H1 (cell line): ENCODE results near the gene ARHGEF3. TPM values are rescaled to one million over a fixed set of nuclear protein-coding genes. Genes with fewer than 3 reads are reported as not detected.
"Not testable (repeated sequence)": the region's sequence is repeated elsewhere in the genome, so short reads cannot be mapped to it uniquely, and the experiment has no call there.

Experiments
- CTCF ChIA-PET: fragments of 300-600 bp; sonication (Branson Sonifier 250); formaldehyde crosslinking; loops from one replicate; lab custom pipeline; 2021; ENCODE audit not compliant: partially characterized antibody; lab: Charles Lee
- POLR2A ChIA-PET: fragments of 300-600 bp; sonication (Branson Sonifier 250); formaldehyde crosslinking; loops from one replicate; lab custom pipeline; 2021; ENCODE audit warnings: inconsistent platforms; ENCODE audit not compliant: partially characterized antibody; lab: Charles Lee
- DNase-seq, 2 experiments: peaks; one replicate each; pipeline versions ENCODE4 v3.0.0 to v3.0.0-alpha.2; 2010 to 2022; ENCODE audit warnings: low spot score in 2 of 2, low read depth in 1 of 2, mixed read lengths in 1 of 2
- FAIRE-seq: peaks from 2 replicates; lab custom pipeline; 2011; peaks lifted over from hg19 to GRCh38; lab: Jason Lieb, UNC
- H2AFZ ChIP-seq: 2 replicates; pipeline ENCODE4 v1.8.1; 2012; ENCODE audit warnings: low read length, inconsistent platforms
- H2AK5ac ChIP-seq: 2 replicates; pipeline ENCODE4 v1.6.1; 2013; ENCODE audit warnings: low read depth, low read length
- H2BK120ac ChIP-seq: replicated peaks from 2 replicates; pipeline ENCODE3; 2013; ENCODE audit warnings: low read depth, low read length, inconsistent platforms
- H2BK12ac ChIP-seq: 2 replicates; pipeline ENCODE4 v1.6.1; 2013; ENCODE audit warnings: low read depth, low read length
- H2BK15ac ChIP-seq: 2 replicates; pipeline ENCODE4 v1.6.1; 2013; ENCODE audit warnings: low read length
- H2BK20ac ChIP-seq: 2 replicates; pipeline ENCODE4 v1.6.1; 2013; ENCODE audit warnings: low read length
- H2BK5ac ChIP-seq: 2 replicates; pipeline ENCODE4 v1.6.1; 2013; ENCODE audit warnings: low read depth, low read length
- H3K14ac ChIP-seq: 2 replicates; pipeline ENCODE4 v1.6.1; 2013; ENCODE audit warnings: inconsistent platforms; ENCODE audit not compliant: insufficient read length
- H3K18ac ChIP-seq: 2 replicates; pipeline ENCODE4 v1.6.1; 2013; ENCODE audit warnings: low read length; ENCODE audit errors: extremely low read depth
- H3K23ac ChIP-seq: 2 replicates; pipeline ENCODE4 v1.6.1; 2013; ENCODE audit warnings: inconsistent platforms; ENCODE audit not compliant: insufficient read length
- H3K23me2 ChIP-seq: 2 replicates; pipeline ENCODE4 v1.6.1; 2013; ENCODE audit warnings: low read depth, low read length
- H3K27ac ChIP-seq: 2 replicates; pipeline ENCODE4 v1.6.1; 2011; ENCODE audit warnings: low read depth, low read length, inconsistent platforms
- H3K27me3 ChIP-seq, 4 experiments: replicated peaks in 1 of 4; 1 replicate in 1 of 4; 2 replicates in 3 of 4; pipeline versions ENCODE4 v1.6.1 to v1.8.1; 2011 to 2013; ENCODE audit warnings: low read length in 3 of 4, mild to moderate bottlenecking in 3 of 4, inconsistent platforms in 2 of 4, mixed read lengths in 2 of 4, moderate library complexity in 1 of 4; ENCODE audit not compliant: control insufficient read depth in 3 of 4, insufficient read depth in 3 of 4; ENCODE audit errors: extremely low read depth in 1 of 4
- H3K36me3 ChIP-seq, 4 experiments: 2 replicates each; pipeline versions ENCODE4 v1.6.1 to v1.8.1; 2011 to 2013; ENCODE audit warnings: mild to moderate bottlenecking in 4 of 4, low read length in 3 of 4, moderate library complexity in 2 of 4, control low read depth in 1 of 4, inconsistent platforms in 1 of 4; ENCODE audit not compliant: insufficient read depth in 4 of 4, control insufficient read depth in 2 of 4
- H3K4ac ChIP-seq: replicated peaks from 2 replicates; pipeline ENCODE3; 2013; ENCODE audit warnings: low read length, low read depth, mixed read lengths, inconsistent platforms; ENCODE audit not compliant: insufficient read length
- H3K4me1 ChIP-seq, 4 experiments: replicated peaks in 1 of 4; 1 replicate in 1 of 4; 2 replicates in 3 of 4; pipeline versions ENCODE4 v1.6.1 to v1.8.1; 2011 to 2013; ENCODE audit warnings: low read length in 3 of 4, inconsistent platforms in 2 of 4, mixed read lengths in 1 of 4; ENCODE audit not compliant: insufficient read depth in 4 of 4, control insufficient read depth in 3 of 4
- H3K4me2 ChIP-seq, 2 experiments: 2 replicates each; pipeline versions ENCODE4 v1.6.1 to v1.8.1; 2011 to 2013; ENCODE audit warnings: low read depth in 2 of 2, low read length in 2 of 2, control low read depth in 1 of 2, inconsistent platforms in 1 of 2, mild to moderate bottlenecking in 1 of 2; ENCODE audit not compliant: insufficient read depth in 1 of 2
- H3K4me3 ChIP-seq, 4 experiments: fragments of 200-600, 300-600 bp in 1 of 4; sonication (generic), shearing (Covaris generic), sonication (Bioruptor Twin) in 1 of 4; 2 replicates each; pipeline versions ENCODE4 v1.5.1 to v1.8.1; 2011 to 2016; ENCODE audit warnings: low read length in 4 of 4, low read depth in 3 of 4, control low read depth in 2 of 4, inconsistent platforms in 2 of 4, mild to moderate bottlenecking in 2 of 4, mixed read lengths in 1 of 4, moderate library complexity in 1 of 4; ENCODE audit not compliant: insufficient read depth in 2 of 4; ENCODE audit errors: extremely low read depth in 1 of 4
- H3K56ac ChIP-seq: replicated peaks from 2 replicates; pipeline ENCODE3; 2013; ENCODE audit warnings: low read depth, mild to moderate bottlenecking, mixed read lengths, low read length, inconsistent platforms; ENCODE audit not compliant: insufficient read length
- H3K79me1 ChIP-seq: 2 replicates; pipeline ENCODE4 v1.6.1; 2013; ENCODE audit warnings: low read depth, low read length, control low read depth
- H3K79me2 ChIP-seq, 2 experiments: 2 replicates each; pipeline versions ENCODE4 v1.6.1 to v1.8.1; 2012 to 2013; ENCODE audit warnings: low read length in 2 of 2, mild to moderate bottlenecking in 2 of 2, inconsistent platforms in 1 of 2; ENCODE audit not compliant: insufficient read depth in 2 of 2, control insufficient read depth in 1 of 2
- H3K9ac ChIP-seq, 4 experiments: replicated peaks in 1 of 4; 1 replicate in 1 of 4; 2 replicates in 3 of 4; pipeline versions ENCODE4 v1.6.1 to v1.8.1; 2011 to 2013; ENCODE audit warnings: low read depth in 3 of 4, low read length in 3 of 4, control low read depth in 2 of 4, mild to moderate bottlenecking in 2 of 4, moderate library complexity in 2 of 4, inconsistent platforms in 1 of 4; ENCODE audit errors: extremely low read depth in 1 of 4
- H3K9me3 ChIP-seq, 2 experiments: 2 replicates each; pipeline versions ENCODE4 v1.6.1 to v1.8.1; 2012 to 2013; ENCODE audit warnings: mild to moderate bottlenecking in 2 of 2, moderate library complexity in 2 of 2, control low read depth in 1 of 2, inconsistent platforms in 1 of 2, low read depth in 1 of 2, low read length in 1 of 2, mixed read lengths in 1 of 2; ENCODE audit not compliant: insufficient read depth in 2 of 2
- H4K20me1 ChIP-seq, 2 experiments: replicated peaks in 1 of 2; 2 replicates each; pipeline versions ENCODE3 to v1.8.1; 2011 to 2013; ENCODE audit warnings: inconsistent platforms in 2 of 2, low read length in 2 of 2, mild to moderate bottlenecking in 1 of 2; ENCODE audit not compliant: insufficient read depth in 2 of 2, control insufficient read depth in 1 of 2
- H4K5ac ChIP-seq: 2 replicates; pipeline ENCODE4 v1.6.1; 2013; ENCODE audit warnings: low read length, low read depth, mixed read lengths, inconsistent platforms; ENCODE audit not compliant: insufficient read length
- H4K8ac ChIP-seq: 2 replicates; pipeline ENCODE4 v1.8.0; 2013; ENCODE audit warnings: mild to moderate bottlenecking, moderate library complexity, low read length, inconsistent platforms; ENCODE audit not compliant: insufficient read depth; ENCODE audit errors: extremely low read depth
- H4K91ac ChIP-seq: replicated peaks from 2 replicates; pipeline ENCODE3; 2013; ENCODE audit warnings: low read length, mixed read lengths, inconsistent platforms; ENCODE audit not compliant: insufficient read length
- WGBS, 2 experiments: shearing (Covaris generic) in 1 of 2; methylation state at CpG; one replicate each; pipeline versions ENCODE4 v1.1.6 to v1.1.7; 2013 to 2015; ENCODE audit warnings: low lambda C conversion rate in 2 of 2, mixed read lengths in 2 of 2, inconsistent platforms in 1 of 2, low coverage in 1 of 2, missing lambda C conversion rate in 1 of 2; ENCODE audit not compliant: insufficient replicate concordance in 2 of 2, insufficient coverage in 1 of 2, insufficient read length in 1 of 2; ENCODE audit errors: extremely low coverage in 1 of 2, missing lambda C conversion rate in 1 of 2; 5-methylcytosine and 5-hydroxymethylcytosine counted together
- polyA plus RNA-seq, 7 experiments: library from polyadenylated mRNA; depleted of rRNA in 3 of 7; stranded (reverse) in 5 of 7; unstranded in 2 of 7; fragments of >200 nt in 5 of 7; fragments of 200-250 nt in 2 of 7; gene quantifications; 1 replicate in 5 of 7; 2 replicates in 1 of 7; 4 replicates in 1 of 7; pipeline versions ENCODE4 v1.2.1 to v1.2.3, GENCODE V29; 2011 to 2013; ENCODE audit warnings: missing spikeins in 2 of 7, mixed read lengths in 2 of 7
- total RNA-seq: library from RNA; stranded (reverse); fragmentation: NEBNext Ultra II Directional; extraction: Animal tissue kit (Norgen Biotek cat#: 25700); gene quantifications from 2 replicates; pipeline ENCODE4 v1.2.1, GENCODE V29; 2021

Gene ARHGEF3
- total and polyA plus RNA-seq, 2 of the 8 experiments (the other 6 are each of a cell fraction or from before 2014, with no cell fraction given) = 2.8 to 6.0 TPM

GRCh38 chr3:56718809-56719208, 82.9 kb downstream of the ARHGEF3 start:
- 93% methylated on average over 19 of the region's 21 CpGs; no CpG with 5 or more reads in 1 of the 2 experiments for WGBS, 2 experiments
- H3K56ac ChIP-seq, H3K79me1 ChIP-seq, H4K20me1 ChIP-seq, H3K4me2 ChIP-seq, H3K4me3 ChIP-seq, H2AFZ ChIP-seq, H3K9me3 ChIP-seq, H3K23ac ChIP-seq, H4K8ac ChIP-seq, H3K27ac ChIP-seq, H2AK5ac ChIP-seq, FAIRE-seq, H2BK120ac ChIP-seq, H4K91ac ChIP-seq, H2BK15ac ChIP-seq, H2BK12ac ChIP-seq, H3K23me2 ChIP-seq, H3K4me1 ChIP-seq, H3K14ac ChIP-seq, H3K9ac ChIP-seq, H3K18ac ChIP-seq, H3K27me3 ChIP-seq, H2BK20ac ChIP-seq, H3K4ac ChIP-seq, H3K79me2 ChIP-seq, H4K5ac ChIP-seq, POLR2A ChIA-PET, DNase-seq, H3K36me3 ChIP-seq, H2BK5ac ChIP-seq: not testable (repeated sequence)
- CTCF ChIA-PET = interaction anchor here (0.8 to 1.1 kb wide), 2 partner anchors 81 to 83 kb away, joined by 3 to 4 read pairs; partner anchors contain the start of gene ARHGEF3
